Adrenal gland (tissue), 5 donors: ENCODE measurements around the gene RUNX1.

Experiments
- CTCF ChIP-seq, 6 experiments: fragments of 450-650 bp in 4 of 6; fragments of 200-600 bp in 2 of 6; sonication (generic) in 1 of 6; IDR thresholded peaks; 1 replicate in 5 of 6; 2 replicates in 1 of 6; pipeline versions ENCODE4 v1.5.1 to v1.8.0; 2016 to 2021; ENCODE audit warnings: antibody characterized with exemption in 6 of 6, mild to moderate bottlenecking in 2 of 6, moderate library complexity in 1 of 6
- POLR2A ChIP-seq, 2 donors: fragments of 450-650 bp; IDR thresholded peaks; one replicate each; pipeline ENCODE4 v1.6.1; 2017; ENCODE audit warnings: antibody characterized with exemption in 2 of 2, mild to moderate bottlenecking in 2 of 2, moderate library complexity in 1 of 2
- donor health status: DM: no; HTN: no; CAD: no.

GRCh38 chr21:34840693-34841092, 208.4 kb downstream of the RUNX1 start:
- TF ChIP-seq CTCF (IDR thresholded peaks at IDR 0.05) (no peak), POLR2A (IDR thresholded peaks at IDR 0.05) (no peak)
